Measurements from ENCODE around the gene NSMCE1. TPM values are rescaled to one million over a fixed set of nuclear protein-coding genes. Genes with fewer than 3 reads are reported as not detected.

Gene NSMCE1
- total RNA-seq, 1 experiment from 2014 or later: 62.6 TPM

DNA sequence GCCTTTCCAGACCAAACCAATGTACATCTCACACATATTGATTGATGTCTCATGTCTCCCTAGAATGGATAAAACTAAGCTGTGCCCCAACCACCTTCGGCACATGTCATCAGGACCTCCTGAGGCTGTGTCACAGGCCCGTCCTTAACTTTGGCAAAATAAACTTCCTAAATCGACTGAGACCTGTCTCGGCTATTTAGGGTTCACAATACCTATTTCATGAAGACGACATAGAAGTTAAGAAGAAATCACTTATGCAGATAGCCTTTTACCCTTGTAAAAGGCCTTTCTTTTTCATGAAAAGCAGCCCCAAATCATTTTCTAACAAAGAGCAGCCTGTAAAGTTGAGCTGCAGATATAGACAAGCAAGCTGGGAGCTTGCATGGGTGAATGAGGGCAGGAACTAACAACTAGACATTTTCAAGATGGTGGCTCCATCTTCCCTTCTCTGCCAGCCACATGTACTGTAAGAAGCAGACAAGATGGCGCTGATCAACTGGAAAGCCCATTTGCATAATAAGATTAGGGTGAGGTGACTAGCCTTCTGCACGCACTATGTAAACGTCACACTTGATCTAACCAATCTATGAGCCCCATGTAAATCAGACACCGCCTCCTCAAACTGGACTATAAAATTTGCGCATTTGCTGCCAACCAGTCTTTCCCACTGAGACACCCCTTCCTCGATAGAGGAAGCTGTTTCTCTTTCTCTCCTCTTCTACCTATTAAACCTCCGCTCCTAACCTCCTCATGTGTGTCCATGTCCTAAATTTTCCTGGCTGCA is 69.9 kb downstream of the NSMCE1 start:
- Histone ChIP-seq H3K9me3 (replicated peaks) (no peaks in the 10 kb centered on the region), H3K36me3 (no peaks in the 10 kb centered on the region), H3K27ac (no peak overlapping the region), H3K4me1 (replicated peaks) (peaks cover 5% of the 10 kb centered on the region), H3K27me3 (replicated peaks) (peaks cover 18% of the 10 kb centered on the region), H3K4me3 (no peak overlapping the region)
- no peak for DNase-seq (ENCODE audit: low read depth in 1 of 2, low spot score in 2 of 2)

DNA sequence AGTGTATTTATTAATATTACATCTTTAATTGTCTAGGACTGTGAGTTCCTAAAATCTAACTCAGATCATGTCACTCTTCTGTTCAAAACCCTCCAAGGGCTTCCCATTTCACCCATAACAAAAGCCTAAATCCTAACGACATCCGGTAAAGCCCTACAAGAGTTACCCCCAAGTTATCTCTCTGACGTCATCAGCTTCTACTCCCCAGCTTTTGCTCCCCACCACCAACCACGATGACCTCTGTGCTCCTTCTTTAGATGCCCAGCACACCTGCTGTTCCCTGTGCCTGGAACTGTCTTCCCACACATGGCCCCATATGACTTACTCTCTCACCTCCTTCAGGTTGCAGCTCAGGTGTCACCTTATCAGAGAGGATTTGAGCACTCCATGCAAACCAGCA is 71.6 kb downstream of the NSMCE1 start:
- H3K27ac ChIP-seq: no peak overlapping the region
- H3K4me3 ChIP-seq: no peak overlapping the region
- H3K4me1 ChIP-seq (replicated peaks): no peaks in the 10 kb centered on the region
- H3K27me3 ChIP-seq (replicated peaks): peaks cover 18% of the 10 kb centered on the region
- H3K9me3 ChIP-seq (replicated peaks): no peaks in the 10 kb centered on the region
- DNase-seq (ENCODE audit: low read depth in 1 of 2, low spot score in 2 of 2): no peak
- no peaks in the 10 kb centered on the region for H3K36me3 ChIP-seq

DNA sequence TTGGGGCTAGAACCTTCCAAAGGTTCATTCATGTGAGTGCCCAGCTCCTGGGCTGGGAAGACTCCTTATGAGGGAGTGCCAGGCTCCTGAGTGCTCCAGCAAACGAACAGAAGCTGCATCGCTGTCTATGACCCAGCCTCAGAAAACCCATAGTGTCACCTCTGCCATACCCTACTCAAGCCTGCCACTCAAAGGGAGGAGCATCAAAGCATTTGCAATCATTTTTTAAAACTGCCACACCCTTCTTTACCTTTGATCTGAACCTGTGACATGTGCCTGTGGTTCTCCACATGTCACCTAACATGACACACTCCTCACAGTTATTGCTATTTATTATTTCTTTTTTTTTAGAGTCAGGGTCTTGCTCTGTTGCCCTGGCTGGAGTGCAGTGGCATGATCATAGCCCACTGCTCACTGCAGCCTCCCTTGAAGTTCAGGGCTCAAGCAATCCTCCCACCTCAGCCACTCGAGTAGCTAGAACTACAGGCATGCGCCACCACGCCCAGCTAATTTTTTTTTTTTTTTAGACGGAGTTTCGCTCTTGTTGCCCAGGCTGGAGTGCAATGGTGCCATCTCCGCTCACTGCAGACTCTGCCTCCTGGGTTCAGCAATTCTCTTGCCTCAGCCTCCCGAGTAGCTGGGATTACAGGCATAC is 72.5 kb downstream of the NSMCE1 start:
- peaks cover 18% of the 10 kb centered on the region for H3K27me3 ChIP-seq (replicated peaks)
- H3K4me1 ChIP-seq (replicated peaks): no peaks in the 10 kb centered on the region
- no peak overlapping the region for H3K27ac ChIP-seq
- H3K4me3 ChIP-seq: no peak overlapping the region
- H3K36me3 ChIP-seq: no peaks in the 10 kb centered on the region
- DNase-seq (ENCODE audit: low read depth in 1 of 2, low spot score in 2 of 2): no peak
- no peaks in the 10 kb centered on the region for H3K9me3 ChIP-seq (replicated peaks)

DNA sequence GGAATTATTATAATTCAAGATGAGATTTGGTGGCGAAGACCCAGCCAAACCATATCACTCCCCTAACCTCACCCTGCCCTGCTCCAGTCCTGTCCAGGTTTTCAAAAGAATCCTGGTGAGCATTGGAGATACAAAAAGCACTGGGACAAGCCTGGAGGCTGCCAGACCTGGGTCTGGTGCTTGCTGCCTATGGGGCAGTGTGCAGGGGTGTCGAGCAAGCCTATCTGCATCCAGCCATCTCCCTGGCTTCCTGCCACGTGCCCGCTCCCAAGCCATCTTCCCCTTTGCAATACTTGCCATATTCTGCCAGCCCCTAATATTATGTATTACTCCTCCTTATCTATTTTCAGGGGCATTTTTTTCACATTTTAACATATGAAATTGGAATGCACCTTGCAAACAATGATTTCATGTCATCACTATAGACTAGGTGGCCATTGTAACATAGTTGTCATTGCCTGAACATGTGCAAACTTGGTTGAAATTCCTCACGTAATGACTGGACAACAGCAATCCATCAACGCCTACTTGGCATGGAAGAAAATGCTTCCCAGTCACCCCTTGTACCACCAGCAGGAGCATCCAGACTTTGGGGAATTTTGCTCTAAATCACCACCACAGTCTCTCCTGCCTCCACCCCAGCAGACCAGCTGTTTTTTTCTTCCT is 73.4 kb downstream of the NSMCE1 start:
- no peak overlapping the region for H3K27ac ChIP-seq
- DNase-seq (ENCODE audit: low read depth in 1 of 2, low spot score in 2 of 2): no peak
- no peak overlapping the region for H3K4me3 ChIP-seq
- peaks cover 20% of the 10 kb centered on the region for H3K27me3 ChIP-seq (replicated peaks)
- no peaks in the 10 kb centered on the region for H3K9me3 ChIP-seq (replicated peaks)
- H3K36me3 ChIP-seq: no peaks in the 10 kb centered on the region
- no peaks in the 10 kb centered on the region for H3K4me1 ChIP-seq (replicated peaks)

- Histone ChIP-seq H3K36me3 (no peaks in the 10 kb centered on the region), H3K4me3 (no peak overlapping the region), H3K27ac (no peak overlapping the region), H3K4me1 (replicated peaks) (no peaks in the 10 kb centered on the region), H3K27me3 (replicated peaks) (peaks cover 31% of the 10 kb centered on the region), H3K9me3 (replicated peaks) (no peaks in the 10 kb centered on the region)
- no peak for DNase-seq (ENCODE audit: low read depth in 1 of 2, low spot score in 2 of 2)
Measured at GRCh38 chr16:27193300-27193990, 75.1 kb downstream of the NSMCE1 start.

DNA sequence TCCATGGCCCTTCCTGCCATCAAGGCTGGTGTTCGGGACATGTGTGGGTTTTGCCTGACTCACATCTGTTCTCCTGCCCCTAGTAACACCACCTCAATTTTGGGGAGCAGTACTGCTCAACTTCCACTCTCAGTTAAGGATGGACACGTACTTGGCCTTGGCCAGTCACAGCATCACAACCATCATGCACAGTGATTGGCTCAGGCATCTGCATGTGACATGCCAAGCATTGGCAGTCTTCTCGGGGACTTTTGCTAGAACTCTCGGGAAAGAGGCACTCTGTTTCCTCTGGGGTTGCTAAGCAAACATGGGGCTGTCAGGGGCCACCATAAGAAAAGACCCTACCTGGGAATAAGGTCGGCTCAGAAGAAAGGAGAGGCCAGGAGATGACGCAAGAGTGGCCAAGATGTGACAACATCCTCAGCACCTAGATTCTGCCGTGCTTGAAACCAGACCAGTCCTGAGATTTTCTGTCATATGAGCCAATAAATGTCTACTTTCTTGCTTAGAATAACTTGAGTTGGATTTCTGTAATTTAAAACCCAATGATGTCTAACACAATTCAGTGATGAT is 77.1 kb downstream of the NSMCE1 start:
- no peaks in the 10 kb centered on the region for H3K36me3 ChIP-seq
- H3K27ac ChIP-seq: no peak overlapping the region
- no peaks in the 10 kb centered on the region for H3K4me1 ChIP-seq (replicated peaks)
- no peak overlapping the region for H3K4me3 ChIP-seq
- no peak for DNase-seq (ENCODE audit: low read depth in 1 of 2, low spot score in 2 of 2)
- H3K27me3 ChIP-seq (replicated peaks): peaks cover 26% of the 10 kb centered on the region
- H3K9me3 ChIP-seq (replicated peaks): no peaks in the 10 kb centered on the region

- no peaks in the 10 kb centered on the region for H3K9me3 ChIP-seq (replicated peaks)
- peaks cover 24% of the 10 kb centered on the region for H3K27me3 ChIP-seq (replicated peaks)
- no peaks in the 10 kb centered on the region for H3K4me1 ChIP-seq (replicated peaks)
- DNase-seq (ENCODE audit: low read depth in 1 of 2, low spot score in 2 of 2): no peak
- no peaks in the 10 kb centered on the region for H3K36me3 ChIP-seq
- H3K27ac ChIP-seq: no peak overlapping the region
- no peak overlapping the region for H3K4me3 ChIP-seq
Measured at GRCh38 chr16:27190316-27190871, 78.2 kb downstream of the NSMCE1 start.

GRCh38 chr16:27189335-27189972 is 79.1 kb downstream of the NSMCE1 start:
- Histone ChIP-seq H3K4me3 (no peak overlapping the region), H3K27me3 (replicated peaks) (peaks cover 18% of the 10 kb centered on the region), H3K36me3 (no peaks in the 10 kb centered on the region), H3K4me1 (replicated peaks) (no peaks in the 10 kb centered on the region), H3K9me3 (replicated peaks) (no peaks in the 10 kb centered on the region), H3K27ac (no peak overlapping the region)
- DNase-seq (ENCODE audit: low read depth in 1 of 2, low spot score in 2 of 2): no peak

- peaks cover 18% of the 10 kb centered on the region for H3K27me3 ChIP-seq (replicated peaks)
- DNase-seq (ENCODE audit: low read depth in 1 of 2, low spot score in 2 of 2): no peak
- H3K36me3 ChIP-seq: no peaks in the 10 kb centered on the region
- no peaks in the 10 kb centered on the region for H3K9me3 ChIP-seq (replicated peaks)
- no peak overlapping the region for H3K4me3 ChIP-seq
- H3K4me1 ChIP-seq (replicated peaks): no peaks in the 10 kb centered on the region
- H3K27ac ChIP-seq: no peak overlapping the region
Measured at GRCh38 chr16:27188633-27189032, 79.9 kb downstream of the NSMCE1 start.

DNA sequence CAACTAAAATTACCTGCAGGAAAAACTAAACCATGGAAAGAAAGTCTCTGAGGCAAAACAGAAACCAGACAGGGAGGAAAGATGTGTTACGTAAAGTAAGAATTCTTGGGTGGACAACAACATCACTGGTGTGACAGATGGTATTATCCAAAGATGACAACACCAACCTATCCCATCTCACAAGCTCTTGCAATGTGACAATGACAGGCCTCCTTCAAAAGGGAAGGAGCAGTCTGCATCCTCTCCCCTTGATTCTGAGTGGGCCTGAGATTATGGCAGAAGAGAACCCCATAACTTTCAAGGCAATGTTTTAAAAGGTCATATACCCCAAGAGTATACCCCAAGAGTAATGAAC is 82.8 kb downstream of the NSMCE1 start:
- DNase-seq (ENCODE audit: low read depth in 1 of 2, low spot score in 2 of 2): no peak
- peaks cover 20% of the 10 kb centered on the region for H3K27me3 ChIP-seq (replicated peaks)

GRCh38 chr16:27182906-27183405 is 85.6 kb downstream of the NSMCE1 start:
- DNase-seq (ENCODE audit: low read depth in 1 of 2, low spot score in 2 of 2): no peak

More for the DNA sequence above, 82.8 kb downstream of the NSMCE1 start:
- H3K36me3 ChIP-seq: no peaks in the 10 kb centered on the region
- no peaks in the 10 kb centered on the region for H3K9me3 ChIP-seq (replicated peaks)
- no peak overlapping the region for H3K27ac ChIP-seq
- no peak overlapping the region for H3K4me3 ChIP-seq
- H3K4me1 ChIP-seq (replicated peaks): no peaks in the 10 kb centered on the region

GRCh38 chr16:27181019-27181790 is 87.4 kb downstream of the NSMCE1 start:
- Histone ChIP-seq H3K36me3 (no peaks in the 10 kb centered on the region), H3K27me3 (replicated peaks) (peaks cover 5% of the 10 kb centered on the region), H3K27ac (no peak overlapping the region), H3K4me3 (no peak overlapping the region), H3K4me1 (replicated peaks) (peaks cover 13% of the 10 kb centered on the region), H3K9me3 (replicated peaks) (no peaks in the 10 kb centered on the region)
- no peak for DNase-seq (ENCODE audit: low read depth in 1 of 2, low spot score in 2 of 2)

More at GRCh38 chr16:27182906-27183405, 85.6 kb downstream of the NSMCE1 start:
- Histone ChIP-seq H3K4me3 (no peak overlapping the region), H3K27ac (no peak overlapping the region), H3K9me3 (replicated peaks) (no peaks in the 10 kb centered on the region), H3K4me1 (replicated peaks) (peaks cover under 1% of the 10 kb centered on the region), H3K27me3 (replicated peaks) (peaks cover 9% of the 10 kb centered on the region), H3K36me3 (no peaks in the 10 kb centered on the region)

All from SJSA1 (cell line).